DOHH2 (cell line): ENCODE measurements around the gene TAF5L.

ENCODE experiments used
- H3F3A ChIP-seq: fragments of 200-600 bp; sonication (generic), shearing (Covaris generic); 2 replicates; pipeline ENCODE4 v1.6.0; 2016; ENCODE audit warnings: antibody characterized with exemption, mild to moderate bottlenecking; ENCODE audit not compliant: control insufficient read depth, insufficient read depth
- H3K27ac ChIP-seq: fragments of 200-600 bp; sonication (generic); 2 replicates; pipeline ENCODE4 v1.5.1; 2014; ENCODE audit warnings: low read depth, mild to moderate bottlenecking, low read length, moderate library complexity
- H3K27me3 ChIP-seq: fragments of 200-600 bp; sonication (generic); 2 replicates; pipeline ENCODE4 v1.6.1; 2014; ENCODE audit warnings: mild to moderate bottlenecking, low read length, mixed read lengths; ENCODE audit not compliant: control insufficient read depth
- H3K36me3 ChIP-seq: fragments of 200-600 bp; sonication (generic); 2 replicates; pipeline ENCODE4 v1.6.1; 2014; ENCODE audit warnings: mild to moderate bottlenecking, low read length, moderate library complexity, mixed read lengths; ENCODE audit not compliant: control insufficient read depth
- H3K4me1 ChIP-seq: fragments of 200-600 bp; sonication (generic); 2 replicates; pipeline ENCODE4 v1.6.1; 2014; ENCODE audit warnings: mild to moderate bottlenecking, low read length, mixed read lengths; ENCODE audit not compliant: control insufficient read depth
- H3K4me2 ChIP-seq: fragments of 200-600 bp; sonication (generic); 2 replicates; pipeline ENCODE4 v1.6.0; 2014; ENCODE audit warnings: mild to moderate bottlenecking, low read length, moderate library complexity
- H3K4me3 ChIP-seq: fragments of 200-600 bp; sonication (generic); 2 replicates; pipeline ENCODE4 v1.5.1; 2014; ENCODE audit warnings: mild to moderate bottlenecking, low read length, mixed read lengths
- H3K79me2 ChIP-seq: fragments of 200-600 bp; sonication (generic); 2 replicates; pipeline ENCODE4 v1.6.1; 2014; ENCODE audit warnings: mild to moderate bottlenecking, low read length, mixed read lengths; ENCODE audit not compliant: control insufficient read depth
- H3K9me2 ChIP-seq: fragments of 200-600 bp; sonication (generic); replicated peaks from 2 replicates; pipeline ENCODE4 v1.6.1; 2014; ENCODE audit warnings: mild to moderate bottlenecking, low read length, mixed read lengths; ENCODE audit not compliant: control insufficient read depth
- H3K9me3 ChIP-seq: fragments of 200-600 bp; sonication (generic); 2 replicates; pipeline ENCODE4 v1.6.1; 2014; ENCODE audit warnings: antibody characterized with exemption, low read length, mixed read lengths; ENCODE audit not compliant: control insufficient read depth, insufficient read depth
- H4K20me1 ChIP-seq: fragments of 200-600 bp; sonication (generic); 2 replicates; pipeline ENCODE4 v1.6.0; 2014; ENCODE audit warnings: low read depth, mild to moderate bottlenecking, antibody characterized with exemption, low read length, moderate library complexity; ENCODE audit not compliant: control insufficient read depth, insufficient read depth
- CTCF ChIP-seq: fragments of 200-600 bp; sonication (generic); IDR thresholded peaks from one replicate; pipeline ENCODE4 v1.5.1; 2014; ENCODE audit warnings: antibody characterized with exemption, mild to moderate bottlenecking, low read depth, low read length; ENCODE audit not compliant: poor library complexity, severe bottlenecking
- EZH2phosphoT487 ChIP-seq: fragments of 200-600 bp; sonication (generic); IDR thresholded peaks from 2 replicates; pipeline ENCODE4 v1.6.1; 2017; ENCODE audit warnings: borderline replicate concordance, mild to moderate bottlenecking, antibody characterized with exemption, low read length, moderate library complexity, mixed read lengths

TAF5L gene

GRCh38 chr1:229550812-229551567 lies 74.9 kb downstream of the TAF5L start:
- Histone ChIP-seq H3K79me2 (peaks cover 64% of the 10 kb centered on the region), H3K4me2 (no peak overlapping the region), H3F3A (no peaks in the 10 kb centered on the region)

GRCh38 chr1:229547542-229547941 lies 78.4 kb downstream of the TAF5L start:
- peaks cover 40% of the 10 kb centered on the region for H3K36me3 ChIP-seq
- H3K27ac ChIP-seq = no peak overlapping the region
- H3K9me3 ChIP-seq = no peaks in the 10 kb centered on the region
- no peaks in the 10 kb centered on the region for H3K9me2 ChIP-seq
- H3K79me2 ChIP-seq = peaks cover 31% of the 10 kb centered on the region
- H4K20me1 ChIP-seq = no peaks in the 10 kb centered on the region
- no peak overlapping the region for H3K4me2 ChIP-seq
- H3K4me3 ChIP-seq = no peak overlapping the region
- H3K4me1 ChIP-seq = peaks cover 4% of the 10 kb centered on the region; the same call in 1 of the 2 replicates
- TF ChIP-seq CTCF (no peak), EZH2phosphoT487 (no peak)
- H3F3A ChIP-seq = no peaks in the 10 kb centered on the region
- H3K27me3 ChIP-seq = no peaks in the 10 kb centered on the region

More at GRCh38 chr1:229550812-229551567, 74.9 kb downstream of the TAF5L start:
- Histone ChIP-seq H3K27ac (no peak overlapping the region), H3K4me1 (no peaks in the 10 kb centered on the region), H3K9me3 (no peaks in the 10 kb centered on the region), H3K27me3 (no peaks in the 10 kb centered on the region), H3K4me3 (no peak overlapping the region), H4K20me1 (no peaks in the 10 kb centered on the region; the same call in 1 of the 2 replicates), H3K9me2 (no peaks in the 10 kb centered on the region), H3K36me3 (peaks cover 19% of the 10 kb centered on the region)
- no peak for TF ChIP-seq CTCF
- TF ChIP-seq EZH2phosphoT487 = no peak

GRCh38 chr1:229544587-229544986 lies 81.3 kb downstream of the TAF5L start:
- Histone ChIP-seq H4K20me1 (no peaks in the 10 kb centered on the region), H3K4me1 (peaks cover 4% of the 10 kb centered on the region; the same call in 1 of the 2 replicates), H3K4me2 (no peak overlapping the region), H3K9me2 (no peaks in the 10 kb centered on the region), H3K27me3 (no peaks in the 10 kb centered on the region), H3K36me3 (peaks cover 58% of the 10 kb centered on the region), H3K9me3 (no peaks in the 10 kb centered on the region), H3K4me3 (no peak overlapping the region), H3F3A (peaks cover 6% of the 10 kb centered on the region; the same call in 1 of the 2 replicates), H3K27ac (no peak overlapping the region), H3K79me2 (peaks cover 6% of the 10 kb centered on the region)
- no peak for TF ChIP-seq CTCF
- TF ChIP-seq EZH2phosphoT487 = no peak
